ENCODE data around the gene RFX4. TPM values are rescaled to one million over a fixed set of nuclear protein-coding genes. Genes with fewer than 3 reads are reported as not detected.

The RFX4 gene
- total and polyA plus RNA-seq, 2 donors (not counting 3 experiments of a cell fraction or from before 2014, with no cell fraction given): not detected

GRCh38 chr12:106632797-106633450 lies 50.1 kb downstream of the RFX4 start:
- Histone ChIP-seq H3K36me3 (ENCODE audit: control insufficient read depth in 2 of 2, extremely low read depth in 1 of 2, insufficient read depth in 2 of 2, low read length in 2 of 2) (no peaks in the 10 kb centered on the region), H3K27ac (ENCODE audit: insufficient read depth, low read depth, low read length) (no peak overlapping the region), H2AFZ (ENCODE audit: low read depth, low read length) (no peak overlapping the region), H3K4me1 (ENCODE audit: control insufficient read depth, extremely low read depth, insufficient read depth, low read length) (no peaks in the 10 kb centered on the region), H4K20me1 (replicated peaks; ENCODE audit: control insufficient read depth, extremely low read depth, insufficient read depth, low read length) (no peaks in the 10 kb centered on the region), H3K4me3 (replicated peaks in 1 of 3; ENCODE audit: insufficient read depth in 1 of 3, low read depth in 1 of 3, low read length in 3 of 3) (no peak overlapping the region), H3K9me3 (replicated peaks; ENCODE audit: control insufficient read depth, insufficient read depth, low read length) (no peaks in the 10 kb centered on the region), H3K27me3 (ENCODE audit: control insufficient read depth in 2 of 2, insufficient read depth in 2 of 2, low read length in 2 of 2) (no peaks in the 10 kb centered on the region), H3K79me2 (ENCODE audit: control insufficient read depth, insufficient read depth, low read length) (no peaks in the 10 kb centered on the region), H3K9me1 (replicated peaks; ENCODE audit: control insufficient read depth, extremely low read depth, insufficient read depth, low read length) (no peaks in the 10 kb centered on the region), H3K4me2 (ENCODE audit: insufficient read depth, low read length) (no peak overlapping the region), H3K9ac (replicated peaks; ENCODE audit: extremely low read depth, insufficient read depth, low read length) (no peak overlapping the region)
- DNase-seq (ENCODE audit: low read depth, low spot score): no peak
- dilution Hi-C loops (cut with MboI; ENCODE audit: extremely low pct_ligation_motif_present, low sequenced_read_pairs) (no loop called here), intact Hi-C loops (cut with micrococcal nuclease) (no loop called here)
- BruUV-seq (replicated peaks): no TSS peak
- ChIA-PET POLR2A (no interaction called here), CTCF (no interaction called here)
- TF ChIP-seq FOS (IDR thresholded peaks at IDR 0.05; ENCODE audit: borderline replicate concordance, insufficient read depth, low read length): no peak
- no peak for TF ChIP-seq MYC (IDR thresholded peaks at IDR 0.05; ENCODE audit: low read depth, low read length)
- no peak for TF ChIP-seq GATA2 (IDR thresholded peaks at IDR 0.05; ENCODE audit: insufficient read depth, insufficient read length, low read depth, low read length)
- TF ChIP-seq POLR2AphosphoS5 (IDR thresholded peaks at IDR 0.05; ENCODE audit: insufficient read depth, low read depth, low read length): no peak
- no peak for TF ChIP-seq MAX (IDR thresholded peaks at IDR 0.05; ENCODE audit: insufficient read depth, insufficient read length)
- TF ChIP-seq CTCF (IDR thresholded peaks at IDR 0.05; ENCODE audit: extremely low read depth in 1 of 2, insufficient read depth in 1 of 2, low read depth in 1 of 2, low read length in 2 of 2): no peak
- no peak for TF ChIP-seq JUN (IDR thresholded peaks at IDR 0.05; ENCODE audit: borderline replicate concordance, insufficient read depth, insufficient read length, low read depth)
- TF ChIP-seq POLR2A (IDR thresholded peaks at IDR 0.05; ENCODE audit: low read depth, low read length): no peak
- no peak for TF ChIP-seq EZH2 (IDR thresholded peaks at IDR 0.05; ENCODE audit: borderline replicate concordance, low read depth, low read length, severe bottlenecking)
- no peak for FAIRE-seq

Data from endothelial cell of umbilical vein (primary cell).